Osteoblast (primary cell): ENCODE data around the gene SERPINA9. TPM values are rescaled to one million over a fixed set of nuclear protein-coding genes. Genes with fewer than 3 reads are reported as not detected.

Experiments used
- DNase-seq: peaks from one replicate; pipeline ENCODE4 v3.0.0; 2011; ENCODE audit warnings: low spot score, mixed read lengths; ENCODE audit not compliant: insufficient read length; ENCODE audit errors: missing footprints
- H2AFZ ChIP-seq: 2 replicates; pipeline ENCODE4 v1.6.0; 2011; ENCODE audit warnings: mild to moderate bottlenecking, low read length
- H3K27ac ChIP-seq: 2 replicates; pipeline ENCODE4 v1.5.1; 2011; ENCODE audit warnings: mild to moderate bottlenecking, low read depth, low read length, moderate library complexity
- H3K27me3 ChIP-seq: 2 replicates; pipeline ENCODE4 v1.6.0; 2012; ENCODE audit warnings: mild to moderate bottlenecking, control low read depth, inconsistent platforms, low read length, moderate library complexity; ENCODE audit not compliant: insufficient read depth
- H3K36me3 ChIP-seq: 2 replicates; pipeline ENCODE4 v1.5.1; 2011; ENCODE audit warnings: mild to moderate bottlenecking, low read length, control low read depth, moderate library complexity; ENCODE audit not compliant: insufficient read depth
- H3K4me1 ChIP-seq: 2 replicates; pipeline ENCODE4 v1.5.1; 2011; ENCODE audit warnings: mild to moderate bottlenecking, low read length, control low read depth, moderate library complexity; ENCODE audit not compliant: insufficient read depth
- H3K4me2 ChIP-seq: 2 replicates; pipeline ENCODE4 v1.6.0; 2011; ENCODE audit warnings: mild to moderate bottlenecking, low read length; ENCODE audit not compliant: insufficient read depth
- H3K4me3 ChIP-seq: fragments of 200-600 bp; sonication (generic); 3 replicates; pipeline ENCODE4 v1.5.1; 2012; ENCODE audit warnings: mild to moderate bottlenecking, low read length, inconsistent platforms; ENCODE audit not compliant: insufficient read depth
- H3K79me2 ChIP-seq: 2 replicates; pipeline ENCODE4 v1.6.0; 2012; ENCODE audit warnings: mild to moderate bottlenecking, low read length, control low read depth, inconsistent platforms; ENCODE audit not compliant: insufficient read depth
- H3K9me3 ChIP-seq: 2 replicates; pipeline ENCODE4 v1.5.1; 2011; ENCODE audit warnings: low read depth, low read length, control low read depth
- H4K20me1 ChIP-seq: 2 replicates; pipeline ENCODE4 v1.6.0; 2012; ENCODE audit warnings: mild to moderate bottlenecking, low read length, control low read depth; ENCODE audit not compliant: insufficient read depth
- total RNA-seq: library from RNA; depleted of rRNA; stranded (reverse); fragments of >200 nt; gene quantifications from 2 replicates; pipeline ENCODE4 v1.2.3, GENCODE V29; 2012
- TF ChIP-seq, protein P1 (sequence below): IDR thresholded peaks from 2 replicates; pipeline ENCODE4 v1.5.1; 2011; ENCODE audit warnings: mild to moderate bottlenecking, low read depth, low read length, moderate library complexity; ENCODE audit errors: extremely low read depth

The SERPINA9 gene, protein sequence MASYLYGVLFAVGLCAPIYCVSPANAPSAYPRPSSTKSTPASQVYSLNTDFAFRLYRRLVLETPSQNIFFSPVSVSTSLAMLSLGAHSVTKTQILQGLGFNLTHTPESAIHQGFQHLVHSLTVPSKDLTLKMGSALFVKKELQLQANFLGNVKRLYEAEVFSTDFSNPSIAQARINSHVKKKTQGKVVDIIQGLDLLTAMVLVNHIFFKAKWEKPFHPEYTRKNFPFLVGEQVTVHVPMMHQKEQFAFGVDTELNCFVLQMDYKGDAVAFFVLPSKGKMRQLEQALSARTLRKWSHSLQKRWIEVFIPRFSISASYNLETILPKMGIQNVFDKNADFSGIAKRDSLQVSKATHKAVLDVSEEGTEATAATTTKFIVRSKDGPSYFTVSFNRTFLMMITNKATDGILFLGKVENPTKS
- total RNA-seq: under 0.01 and 0.29 TPM in 2 replicates

DNA sequence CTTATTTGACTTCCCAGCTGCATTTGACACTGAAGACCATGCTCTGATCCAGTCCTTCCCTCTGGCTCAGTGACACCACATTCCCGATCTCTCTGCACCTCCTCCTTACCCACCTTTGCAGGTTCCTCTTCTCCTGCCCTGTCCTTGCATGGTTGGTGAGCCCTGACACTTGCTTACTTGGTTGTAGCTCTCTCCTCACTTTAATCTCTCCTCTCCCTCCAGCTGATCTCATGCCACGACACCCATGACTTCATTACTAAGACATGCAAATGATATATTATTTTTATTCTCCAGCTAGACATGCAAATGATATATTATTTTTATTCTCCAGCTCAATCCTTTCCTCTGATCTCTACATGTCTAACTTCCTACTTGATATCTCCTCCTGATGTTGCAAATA lies at the start of gene SERPINA9:
SERPINA9 (minus strand) TSS at position 175 of the 400 bp plus-strand sequence. CDS start 6,357 bp downstream, outside the sequence.
- TF ChIP-seq, protein P1, sequence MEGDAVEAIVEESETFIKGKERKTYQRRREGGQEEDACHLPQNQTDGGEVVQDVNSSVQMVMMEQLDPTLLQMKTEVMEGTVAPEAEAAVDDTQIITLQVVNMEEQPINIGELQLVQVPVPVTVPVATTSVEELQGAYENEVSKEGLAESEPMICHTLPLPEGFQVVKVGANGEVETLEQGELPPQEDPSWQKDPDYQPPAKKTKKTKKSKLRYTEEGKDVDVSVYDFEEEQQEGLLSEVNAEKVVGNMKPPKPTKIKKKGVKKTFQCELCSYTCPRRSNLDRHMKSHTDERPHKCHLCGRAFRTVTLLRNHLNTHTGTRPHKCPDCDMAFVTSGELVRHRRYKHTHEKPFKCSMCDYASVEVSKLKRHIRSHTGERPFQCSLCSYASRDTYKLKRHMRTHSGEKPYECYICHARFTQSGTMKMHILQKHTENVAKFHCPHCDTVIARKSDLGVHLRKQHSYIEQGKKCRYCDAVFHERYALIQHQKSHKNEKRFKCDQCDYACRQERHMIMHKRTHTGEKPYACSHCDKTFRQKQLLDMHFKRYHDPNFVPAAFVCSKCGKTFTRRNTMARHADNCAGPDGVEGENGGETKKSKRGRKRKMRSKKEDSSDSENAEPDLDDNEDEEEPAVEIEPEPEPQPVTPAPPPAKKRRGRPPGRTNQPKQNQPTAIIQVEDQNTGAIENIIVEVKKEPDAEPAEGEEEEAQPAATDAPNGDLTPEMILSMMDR: no peak
- no peaks in the 10 kb centered on the region for H4K20me1 ChIP-seq
- peaks cover 31% of the 10 kb centered on the region for H3K4me1 ChIP-seq
- DNase-seq: peak; percentile 81
- H3K9me3 ChIP-seq: peaks cover 5% of the 10 kb centered on the region
- H3K27me3 ChIP-seq: no peaks in the 10 kb centered on the region
- H3K36me3 ChIP-seq: no peaks in the 10 kb centered on the region
- no peak within 1 kb of the TSS for H3K4me2 ChIP-seq
- H3K79me2 ChIP-seq: no peaks in the 10 kb centered on the region
- H3K27ac ChIP-seq: no peak within 1 kb of the TSS
- H3K4me3 ChIP-seq: no peak within 1 kb of the TSS
- H2AFZ ChIP-seq: no peak within 1 kb of the TSS

DNA sequence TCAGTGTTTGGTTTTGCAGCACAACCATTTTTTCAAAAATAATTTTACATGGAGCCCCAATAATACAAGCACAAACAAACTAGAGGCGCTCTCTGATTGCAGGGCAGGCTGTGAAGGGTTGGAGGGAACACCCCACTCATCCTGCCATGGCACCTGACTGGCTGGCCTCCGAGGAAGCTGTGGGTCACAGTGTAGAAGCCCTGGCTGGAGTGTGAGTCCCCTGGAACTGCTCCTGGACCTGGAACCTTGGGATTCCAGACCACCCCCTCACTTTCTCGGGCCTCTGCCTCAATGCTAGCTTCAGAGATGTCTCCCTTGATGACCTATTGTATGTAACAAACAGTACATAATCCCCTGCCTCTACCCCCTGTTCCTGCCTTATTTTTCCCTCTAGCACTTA lies 48.1 kb upstream of the SERPINA9 start:
- no peak overlapping the region for H3K27ac ChIP-seq
- no peaks in the 10 kb centered on the region for H3K4me1 ChIP-seq
- TF ChIP-seq, protein P1: no peak
- no peaks in the 10 kb centered on the region for H3K9me3 ChIP-seq
- H3K4me2 ChIP-seq: no peak overlapping the region
- no peaks in the 10 kb centered on the region for H4K20me1 ChIP-seq
- H3K27me3 ChIP-seq: peaks cover 16% of the 10 kb centered on the region
- H3K36me3 ChIP-seq: no peaks in the 10 kb centered on the region
- no peak overlapping the region for H3K4me3 ChIP-seq
- no peaks in the 10 kb centered on the region for H3K79me2 ChIP-seq
- no peak overlapping the region for H2AFZ ChIP-seq
- DNase-seq: no peak

DNA sequence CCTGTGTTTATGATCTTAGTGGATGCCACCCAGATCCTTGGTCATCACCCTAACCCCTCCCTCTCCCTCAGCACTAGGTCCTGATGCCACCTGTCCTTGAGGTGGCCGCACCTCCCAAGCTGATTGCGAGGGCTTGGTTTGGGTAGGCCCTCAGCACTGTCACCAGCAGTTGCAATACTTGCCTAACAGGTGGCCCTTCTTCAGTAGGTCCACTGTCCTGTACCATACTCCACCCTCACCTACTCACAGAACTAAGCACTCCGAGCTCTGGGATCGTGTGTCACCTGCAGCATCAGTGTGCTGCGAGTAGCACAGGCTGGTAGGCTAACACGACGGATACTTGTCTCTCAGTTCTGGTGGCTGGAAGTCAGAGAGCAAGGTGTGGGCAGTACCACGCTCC lies 47.3 kb upstream of the SERPINA9 start:
- no peak for DNase-seq
- H3K4me3 ChIP-seq: no peak overlapping the region
- H3K4me1 ChIP-seq: no peaks in the 10 kb centered on the region
- H2AFZ ChIP-seq: no peak overlapping the region
- H3K36me3 ChIP-seq: no peaks in the 10 kb centered on the region
- H3K9me3 ChIP-seq: no peaks in the 10 kb centered on the region
- peaks cover 16% of the 10 kb centered on the region for H3K27me3 ChIP-seq
- H3K79me2 ChIP-seq: no peaks in the 10 kb centered on the region
- TF ChIP-seq, protein P1: no peak
- H3K4me2 ChIP-seq: no peak overlapping the region
- H4K20me1 ChIP-seq: no peaks in the 10 kb centered on the region
- H3K27ac ChIP-seq: no peak overlapping the region

DNA sequence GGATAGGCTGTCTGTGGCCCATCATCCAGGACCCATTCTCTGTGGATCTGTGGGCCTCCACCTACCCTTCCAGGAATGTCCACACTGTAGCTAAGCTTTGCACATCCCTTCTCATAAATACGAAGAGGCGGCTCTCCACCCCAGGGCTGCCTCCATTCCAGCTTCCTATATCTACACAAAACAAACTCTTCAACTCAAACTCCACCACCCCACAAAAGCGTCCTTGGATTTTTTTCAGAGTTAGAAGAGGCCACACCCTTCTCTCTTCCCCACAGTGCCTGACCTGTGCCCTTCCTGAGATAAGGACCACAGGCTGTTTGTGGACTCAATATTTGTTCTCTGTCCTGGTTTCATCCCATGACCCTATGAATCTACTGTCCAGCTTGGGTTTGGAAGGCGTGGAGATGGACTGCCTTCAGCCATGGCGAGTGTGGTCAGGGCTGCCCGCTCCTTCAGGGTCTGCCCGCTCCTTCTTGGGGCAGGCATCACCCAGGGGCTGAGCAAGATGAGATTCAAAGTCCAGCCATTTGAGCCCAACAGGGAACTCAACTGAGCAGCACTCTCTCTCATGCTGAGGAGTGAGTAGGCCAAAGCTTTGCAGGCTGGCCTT lies 46.2 kb upstream of the SERPINA9 start:
- Histone ChIP-seq H4K20me1 (no peaks in the 10 kb centered on the region), H3K27me3 (peaks cover 23% of the 10 kb centered on the region), H3K4me1 (peaks cover 4% of the 10 kb centered on the region), H3K27ac (no peak overlapping the region), H3K36me3 (no peaks in the 10 kb centered on the region), H3K9me3 (no peaks in the 10 kb centered on the region), H2AFZ (no peak overlapping the region), H3K4me2 (no peak overlapping the region), H3K4me3 (no peak overlapping the region), H3K79me2 (no peaks in the 10 kb centered on the region)
- no peak for DNase-seq
- TF ChIP-seq, protein P1: no peak
